Mesenchymal stem cell (in vitro differentiated cells and primary cell): ENCODE measurements around the gene ANKMY1.

Experiments used
- DNase-seq: peaks from one replicate; pipeline ENCODE4 v3.0.0-alpha.2; 2013
- H2AFZ ChIP-seq: one replicate; pipeline ENCODE4 v1.6.1; 2013; ENCODE audit warnings: low read depth, mild to moderate bottlenecking, control low read depth, inconsistent platforms, low read length, moderate library complexity
- H2AK5ac ChIP-seq: 2 replicates; pipeline ENCODE4 v1.6.1; 2013; ENCODE audit warnings: low read length, moderate library complexity, mild to moderate bottlenecking, inconsistent platforms; ENCODE audit not compliant: severe bottlenecking
- H2BK120ac ChIP-seq: one replicate; pipeline ENCODE4 v1.6.1; 2013; ENCODE audit warnings: low read depth, mild to moderate bottlenecking, inconsistent platforms, low read length, moderate library complexity
- H2BK12ac ChIP-seq, 2 experiments: one replicate each; pipeline ENCODE4 v1.6.1; 2013; ENCODE audit warnings: inconsistent platforms in 2 of 2, low read length in 2 of 2, mild to moderate bottlenecking in 2 of 2, moderate library complexity in 2 of 2, control low read depth in 1 of 2
- H2BK15ac ChIP-seq: one replicate; pipeline ENCODE4 v1.6.1; 2013; ENCODE audit warnings: mild to moderate bottlenecking, low read depth, inconsistent platforms; ENCODE audit not compliant: poor library complexity, severe bottlenecking
- H2BK5ac ChIP-seq: 2 replicates; pipeline ENCODE4 v1.6.1; 2013; ENCODE audit warnings: low read depth, mild to moderate bottlenecking, low read length, control low read depth, inconsistent platforms; ENCODE audit not compliant: poor library complexity, severe bottlenecking
- H3K14ac ChIP-seq, 2 experiments: one replicate each; pipeline ENCODE4 v1.6.1; 2013; ENCODE audit warnings: inconsistent platforms in 2 of 2, low read length in 2 of 2, control low read depth in 1 of 2, mild to moderate bottlenecking in 1 of 2, moderate library complexity in 1 of 2
- H3K18ac ChIP-seq, 2 experiments: one replicate each; pipeline ENCODE4 v1.6.1; 2013; ENCODE audit warnings: inconsistent platforms in 2 of 2, low read length in 2 of 2, control low read depth in 1 of 2, low read depth in 1 of 2, mild to moderate bottlenecking in 1 of 2
- H3K23ac ChIP-seq, 2 experiments: one replicate each; pipeline ENCODE4 v1.6.1; 2013; ENCODE audit warnings: inconsistent platforms in 2 of 2, low read length in 2 of 2, mild to moderate bottlenecking in 2 of 2, moderate library complexity in 2 of 2, control low read depth in 1 of 2
- H3K27ac ChIP-seq: 2 replicates; pipeline ENCODE4 v1.5.1; 2013; ENCODE audit warnings: mild to moderate bottlenecking, moderate library complexity, low read length, control low read depth, inconsistent platforms; ENCODE audit not compliant: poor library complexity, severe bottlenecking
- H3K27me3 ChIP-seq, 2 experiments: 2 replicates each; pipeline versions ENCODE4 v1.6.1 to v1.7.0; 2013; ENCODE audit warnings: low read length in 2 of 2, mild to moderate bottlenecking in 2 of 2, moderate library complexity in 2 of 2, control low read depth in 1 of 2, inconsistent platforms in 1 of 2; ENCODE audit not compliant: control insufficient read depth in 1 of 2, insufficient read depth in 1 of 2
- H3K36me3 ChIP-seq, 2 experiments: 2 replicates each; pipeline versions ENCODE4 v1.6.1 to v1.7.0; 2013; ENCODE audit warnings: low read length in 2 of 2, control low read depth in 1 of 2, inconsistent platforms in 1 of 2, low read depth in 1 of 2, mild to moderate bottlenecking in 1 of 2; ENCODE audit not compliant: insufficient read depth in 2 of 2, control insufficient read depth in 1 of 2
- H3K4ac ChIP-seq, 2 experiments: one replicate each; pipeline ENCODE4 v1.6.1; 2013; ENCODE audit warnings: inconsistent platforms in 2 of 2, low read length in 2 of 2, mild to moderate bottlenecking in 2 of 2, moderate library complexity in 2 of 2, control low read depth in 1 of 2, low read depth in 1 of 2
- H3K4me1 ChIP-seq: 2 replicates; pipeline ENCODE4 v1.6.1; 2013; ENCODE audit warnings: low read depth, low read length, control low read depth; ENCODE audit not compliant: control insufficient read depth, insufficient read depth
- H3K4me2 ChIP-seq: 2 replicates; pipeline ENCODE4 v1.6.1; 2013; ENCODE audit warnings: low read length, mild to moderate bottlenecking, inconsistent platforms; ENCODE audit not compliant: poor library complexity, severe bottlenecking
- H3K4me3 ChIP-seq, 2 experiments: 2 replicates each; pipeline versions ENCODE4 v1.5.1 to v1.7.0; 2013; ENCODE audit warnings: low read length in 2 of 2, mild to moderate bottlenecking in 2 of 2, control low read depth in 1 of 2, low read depth in 1 of 2; ENCODE audit not compliant: insufficient read depth in 1 of 2
- H3K79me1 ChIP-seq: replicated peaks from 2 replicates; pipeline ENCODE4 v1.6.1; 2013; ENCODE audit warnings: mild to moderate bottlenecking, control low read depth, low read length, inconsistent platforms; ENCODE audit not compliant: poor library complexity, severe bottlenecking
- H3K9ac ChIP-seq: 2 replicates; pipeline ENCODE4 v1.7.0; 2013; ENCODE audit warnings: mild to moderate bottlenecking, low read length, moderate library complexity
- H3K9me3 ChIP-seq: 2 replicates; pipeline ENCODE4 v1.7.0; 2013; ENCODE audit warnings: mild to moderate bottlenecking, low read length; ENCODE audit not compliant: control insufficient read depth
- H4K8ac ChIP-seq: one replicate; pipeline ENCODE4 v1.6.1; 2013; ENCODE audit warnings: inconsistent platforms, mild to moderate bottlenecking, low read length, moderate library complexity
- H4K91ac ChIP-seq: one replicate; pipeline ENCODE4 v1.6.1; 2013; ENCODE audit warnings: mild to moderate bottlenecking, low read length, inconsistent platforms
- WGBS: methylation state at CpG from one replicate; pipeline ENCODE4 v1.1.7; 2013; ENCODE audit warnings: mixed read lengths; 5-methylcytosine and 5-hydroxymethylcytosine counted together

ANKMY1 gene

GRCh38 chr2:240531038-240531437 is 26.8 kb downstream of the ANKMY1 start:
- Histone ChIP-seq H3K27me3 (no peaks in the 10 kb centered on the region), H3K23ac (no peak overlapping the region), H2BK15ac (no peak overlapping the region), H2BK5ac (no peak overlapping the region), H2BK120ac (no peak overlapping the region), H2AK5ac (no peak overlapping the region), H3K4ac (no peak overlapping the region), H4K91ac (no peak overlapping the region), H3K18ac (no peak overlapping the region), H3K79me1 (peaks cover 12% of the 10 kb centered on the region), H3K36me3 (peaks cover 26 to 54% of the 10 kb centered on the region in 2 experiments), H3K9ac (no peak overlapping the region), H4K8ac (no peak overlapping the region), H3K4me2 (no peak overlapping the region), H2BK12ac (no peak overlapping the region), H3K4me3 (no peak overlapping the region), H3K9me3 (peaks cover 32% of the 10 kb centered on the region), H3K27ac (no peak overlapping the region), H2AFZ (no peak overlapping the region), H3K14ac (no peak overlapping the region), H3K4me1 (no peaks in the 10 kb centered on the region)
- no peak for DNase-seq
- over 99% methylated on average over 4 of the region's 5 CpGs for WGBS

GRCh38 chr2:240530181-240530580 is 27.6 kb downstream of the ANKMY1 start:
- Histone ChIP-seq H3K27ac (no peak overlapping the region), H2AK5ac (no peak overlapping the region), H3K23ac (no peak overlapping the region), H4K91ac (no peak overlapping the region), H3K4me2 (no peak overlapping the region), H3K4me1 (no peaks in the 10 kb centered on the region), H3K14ac (no peak overlapping the region), H2BK120ac (no peak overlapping the region), H3K9me3 (peaks cover 38% of the 10 kb centered on the region), H3K36me3 (peaks cover 34 to 60% of the 10 kb centered on the region in 2 experiments), H4K8ac (no peak overlapping the region), H2BK12ac (no peak overlapping the region), H2BK5ac (no peak overlapping the region), H3K27me3 (no peaks in the 10 kb centered on the region), H2BK15ac (no peak overlapping the region), H3K4ac (no peak overlapping the region), H3K18ac (no peak overlapping the region), H3K4me3 (no peak overlapping the region), H3K79me1 (peaks cover 12% of the 10 kb centered on the region), H3K9ac (no peak overlapping the region), H2AFZ (no peak overlapping the region)
- 95% methylated on average over 5 of the region's 7 CpGs for WGBS
- no peak for DNase-seq

GRCh38 chr2:240529344-240529999 is 28.3 kb downstream of the ANKMY1 start:
- no peak overlapping the region for H3K4me3 ChIP-seq
- no peak overlapping the region for H3K23ac ChIP-seq
- WGBS: 94% methylated on average over 16 of the region's 16 CpGs
- H3K79me1 ChIP-seq: peaks cover 9% of the 10 kb centered on the region
- no peak overlapping the region for H3K18ac ChIP-seq
- DNase-seq: no peak
- no peak overlapping the region for H3K9ac ChIP-seq
- H2AK5ac ChIP-seq: no peak overlapping the region
- H3K9me3 ChIP-seq: peaks cover 44% of the 10 kb centered on the region
- H2AFZ ChIP-seq: no peak overlapping the region
- H2BK12ac ChIP-seq: no peak overlapping the region
- no peak overlapping the region for H3K14ac ChIP-seq
- no peak overlapping the region for H2BK15ac ChIP-seq
- no peak overlapping the region for H3K27ac ChIP-seq
- no peaks in the 10 kb centered on the region for H3K27me3 ChIP-seq
- H3K36me3 ChIP-seq: peaks cover 37 to 59% of the 10 kb centered on the region in 2 experiments
- no peak overlapping the region for H4K8ac ChIP-seq
- H2BK120ac ChIP-seq: no peak overlapping the region
- H3K4ac ChIP-seq: no peak overlapping the region
- no peak overlapping the region for H3K4me2 ChIP-seq
- no peak overlapping the region for H2BK5ac ChIP-seq
- no peaks in the 10 kb centered on the region for H3K4me1 ChIP-seq
- H4K91ac ChIP-seq: no peak overlapping the region

GRCh38 chr2:240528406-240529040 is 29.3 kb downstream of the ANKMY1 start:
- Histone ChIP-seq H3K9ac (no peak overlapping the region), H3K79me1 (peaks cover 7% of the 10 kb centered on the region), H3K4me3 (no peak overlapping the region), H2AFZ (no peak overlapping the region), H3K23ac (no peak overlapping the region), H3K9me3 (peaks cover 38% of the 10 kb centered on the region), H4K8ac (no peak overlapping the region), H3K18ac (no peak overlapping the region), H3K14ac (no peak overlapping the region), H2BK120ac (no peak overlapping the region), H2AK5ac (no peak overlapping the region), H4K91ac (no peak overlapping the region), H3K4ac (no peak overlapping the region), H3K36me3 (peaks cover 40 to 65% of the 10 kb centered on the region in 2 experiments), H3K4me1 (no peaks in the 10 kb centered on the region), H3K4me2 (no peak overlapping the region), H2BK15ac (no peak overlapping the region), H2BK12ac (no peak overlapping the region), H3K27me3 (no peaks in the 10 kb centered on the region), H3K27ac (no peak overlapping the region), H2BK5ac (no peak overlapping the region)
- no peak for DNase-seq
- 97% methylated on average over 10 of the region's 13 CpGs for WGBS
